ENCODE data around the gene PRKCH. TPM values are rescaled to one million over a fixed set of nuclear protein-coding genes. Genes with fewer than 3 reads are reported as not detected.

The PRKCH gene
- total RNA-seq, 2 donors from 2014 or later: 18.2 to 82.4 TPM

DNA sequence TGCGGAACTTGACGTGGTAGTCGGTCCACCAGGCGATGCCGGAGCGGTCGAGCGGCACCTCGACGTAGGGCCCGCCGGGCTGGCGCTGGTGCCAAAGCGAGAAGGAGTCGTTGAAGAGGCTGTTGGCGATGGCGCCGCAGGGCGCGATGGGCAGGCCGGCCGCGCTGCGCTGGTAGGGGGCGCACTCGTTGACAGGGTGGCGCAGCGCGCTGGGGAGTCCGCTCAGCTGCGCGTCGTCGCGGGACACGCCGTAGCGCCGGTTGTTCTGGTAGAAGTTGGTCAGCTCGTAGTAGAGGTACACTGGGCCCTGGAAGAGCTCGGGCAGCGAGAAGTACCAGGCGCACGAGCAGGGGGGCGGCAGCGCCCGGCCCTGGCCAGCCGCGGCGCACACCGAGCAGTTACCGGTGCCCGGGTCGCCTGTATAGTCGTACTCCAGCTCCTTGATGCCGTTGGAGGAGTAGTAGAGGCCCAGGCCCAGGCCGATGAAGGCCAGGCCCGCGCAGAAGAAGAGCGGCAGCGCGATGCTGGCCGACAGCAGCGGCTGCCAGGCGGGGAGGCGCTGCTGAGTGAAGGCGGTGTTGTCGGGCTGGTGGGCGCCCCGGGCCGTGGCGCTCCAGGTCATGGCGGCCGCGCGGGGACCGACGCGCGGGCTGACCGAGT, 40.7 kb upstream of the PRKCH start:
- Histone ChIP-seq H3K36me3 (replicated peaks in 1 of 2; ENCODE audit: insufficient read depth in 1 of 2, low read depth in 2 of 2) (no peaks in the 10 kb centered on the region), H3K9me3 (no peaks in the 10 kb centered on the region), H3K27me3 (no peaks in the 10 kb centered on the region), H3K4me1 (peaks cover 44% of the 10 kb centered on the region), H3K4me3 (peak overlapping the region; percentile 62 to 69), H3K27ac (peak overlapping the region; percentile 97 to 100 (median 100))
- DNase-seq (peak; percentile 77 to 83 (median 80)), ATAC-seq (peak; percentile 64)
- intact Hi-C loops (cut with DNase I): no loop called here
- TF ChIP-seq, protein P1, sequence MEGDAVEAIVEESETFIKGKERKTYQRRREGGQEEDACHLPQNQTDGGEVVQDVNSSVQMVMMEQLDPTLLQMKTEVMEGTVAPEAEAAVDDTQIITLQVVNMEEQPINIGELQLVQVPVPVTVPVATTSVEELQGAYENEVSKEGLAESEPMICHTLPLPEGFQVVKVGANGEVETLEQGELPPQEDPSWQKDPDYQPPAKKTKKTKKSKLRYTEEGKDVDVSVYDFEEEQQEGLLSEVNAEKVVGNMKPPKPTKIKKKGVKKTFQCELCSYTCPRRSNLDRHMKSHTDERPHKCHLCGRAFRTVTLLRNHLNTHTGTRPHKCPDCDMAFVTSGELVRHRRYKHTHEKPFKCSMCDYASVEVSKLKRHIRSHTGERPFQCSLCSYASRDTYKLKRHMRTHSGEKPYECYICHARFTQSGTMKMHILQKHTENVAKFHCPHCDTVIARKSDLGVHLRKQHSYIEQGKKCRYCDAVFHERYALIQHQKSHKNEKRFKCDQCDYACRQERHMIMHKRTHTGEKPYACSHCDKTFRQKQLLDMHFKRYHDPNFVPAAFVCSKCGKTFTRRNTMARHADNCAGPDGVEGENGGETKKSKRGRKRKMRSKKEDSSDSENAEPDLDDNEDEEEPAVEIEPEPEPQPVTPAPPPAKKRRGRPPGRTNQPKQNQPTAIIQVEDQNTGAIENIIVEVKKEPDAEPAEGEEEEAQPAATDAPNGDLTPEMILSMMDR (IDR thresholded peaks at IDR 0.05): peak; percentile 39 to 70 (median 65)
- TF ChIP-seq POLR2A (IDR thresholded peaks at IDR 0.05): peak; percentile 65 to 76 (median 69)
- 0% methylated on average over 10 to 78 of the region's 81 CpGs for WGBS, 2 donors

DNA sequence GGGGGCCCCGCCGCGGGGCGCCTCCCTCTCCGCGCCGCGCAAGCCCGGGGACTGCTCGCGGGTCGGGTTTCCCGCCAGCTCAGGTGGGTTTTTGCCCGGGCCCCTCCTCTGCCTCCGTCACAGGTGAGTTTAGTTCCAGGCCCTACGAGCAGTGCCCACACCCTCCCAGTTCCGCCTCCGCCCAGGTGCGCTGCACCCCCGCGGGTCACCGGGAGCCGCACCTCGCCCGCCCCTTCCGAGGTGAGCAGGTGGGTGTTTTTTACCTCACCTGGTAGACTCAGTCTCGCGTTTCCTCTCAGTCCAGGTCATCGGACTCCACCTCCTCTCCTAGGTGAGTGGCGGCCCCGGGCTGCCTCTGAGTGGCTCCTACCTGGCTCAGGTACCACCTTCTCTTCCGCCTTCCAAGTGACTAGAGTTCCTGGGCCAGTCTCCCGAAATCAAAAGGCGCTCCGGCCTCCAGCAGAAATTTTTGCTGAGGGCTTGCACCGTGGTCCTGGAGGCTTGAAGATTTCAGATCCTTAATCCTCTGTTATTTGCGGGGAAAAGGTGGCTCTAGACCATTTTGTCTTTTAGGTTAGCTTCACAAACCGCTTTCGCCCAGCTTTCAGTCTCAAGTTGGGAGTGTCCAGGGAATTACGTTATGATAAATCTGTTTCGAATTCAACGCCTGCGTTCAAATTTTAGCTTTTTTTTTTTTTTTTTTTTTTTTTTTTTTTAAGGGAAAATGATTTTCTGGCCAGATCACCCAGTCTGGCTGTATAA, 40.0 kb upstream of the PRKCH start, which contains the start of gene TMEM30B:
TSS of gene TMEM30B (minus strand) at position 153 of the 762 bp plus-strand sequence. CDS start 191 bp downstream, outside the sequence.
- WGBS, 2 donors: 3 to 6% methylated on average over 21 to 43 of the region's 43 CpGs

GRCh38 chr14:61281948-61282275, 39.5 kb upstream of the PRKCH start:
- no peaks in the 10 kb centered on the region for H3K27me3 ChIP-seq
- H3K9me3 ChIP-seq: no peaks in the 10 kb centered on the region
- no peak for TF ChIP-seq POLR2A (IDR thresholded peaks at IDR 0.05)
- TF ChIP-seq, protein P1 (IDR thresholded peaks at IDR 0.05): no peak
- peak overlapping the region; percentile 97 to 100 (median 100) for H3K27ac ChIP-seq
- WGBS, 2 donors: 7 to 22% methylated on average over 1 of the region's 1 CpG
- DNase-seq: no peak
- intact Hi-C loops (cut with DNase I): no loop called here
- ATAC-seq: no peak
- no peaks in the 10 kb centered on the region for H3K36me3 ChIP-seq (replicated peaks in 1 of 2; ENCODE audit: insufficient read depth in 1 of 2, low read depth in 2 of 2)
- no peak overlapping the region for H3K4me3 ChIP-seq
- H3K4me1 ChIP-seq: peaks cover 50% of the 10 kb centered on the region

More for the DNA sequence above, 40.0 kb upstream of the PRKCH start, which contains the start of gene TMEM30B:
- no peaks in the 10 kb centered on the region for H3K36me3 ChIP-seq (replicated peaks in 1 of 2; ENCODE audit: insufficient read depth in 1 of 2, low read depth in 2 of 2)
- H3K4me3 ChIP-seq: peak within 1 kb of the TSS; percentile 62 to 69
- H3K9me3 ChIP-seq: no peaks in the 10 kb centered on the region
- H3K27me3 ChIP-seq: no peaks in the 10 kb centered on the region
- ATAC-seq (peak; percentile 93), DNase-seq (peak; percentile 95 to 98 (median 96))
- TF ChIP-seq, protein P1 (IDR thresholded peaks at IDR 0.05): peak in 1 of 7 experiments; percentile 1
- TF ChIP-seq POLR2A (IDR thresholded peaks at IDR 0.05): peak; percentile 88 to 93 (median 91)
- H3K4me1 ChIP-seq: peaks cover 51% of the 10 kb centered on the region
- peak within 1 kb of the TSS; percentile 97 to 100 (median 100) for H3K27ac ChIP-seq
- intact Hi-C loops (cut with DNase I): no loop called here

GRCh38 chr14:61282746-61283145, 38.6 kb upstream of the PRKCH start:
- no peak for DNase-seq
- peaks cover 42% of the 10 kb centered on the region for H3K4me1 ChIP-seq
- peak overlapping the region in 1 of 4 donors; percentile 15 for H3K27ac ChIP-seq
- intact Hi-C loops (cut with DNase I): no loop called here
- ATAC-seq: no peak
- 87 to 89% methylated on average over 2 of the region's 2 CpGs for WGBS, 2 donors
- no peak for TF ChIP-seq POLR2A (IDR thresholded peaks at IDR 0.05)
- TF ChIP-seq, protein P1 (IDR thresholded peaks at IDR 0.05): no peak
- no peak overlapping the region for H3K4me3 ChIP-seq
- no peaks in the 10 kb centered on the region for H3K27me3 ChIP-seq
- no peaks in the 10 kb centered on the region for H3K36me3 ChIP-seq (replicated peaks in 1 of 2; ENCODE audit: insufficient read depth in 1 of 2, low read depth in 2 of 2)
- no peaks in the 10 kb centered on the region for H3K9me3 ChIP-seq

All from body of pancreas (tissue), 4 donors.